ENCODE results near the gene NKAIN2. TPM values are rescaled to one million over a fixed set of nuclear protein-coding genes. Genes with fewer than 3 reads are reported as not detected.

The NKAIN2 gene
- total RNA-seq, 2 donors from 2014 or later, result not detected

- Mint-ChIP-seq H3K4me3 (no peak overlapping the region), H3K36me3 (no peaks in the 10 kb centered on the region), H3K27ac (no peak overlapping the region), H3K27me3 (no peaks in the 10 kb centered on the region), H3K9me3 (peaks cover 15% of the 10 kb centered on the region), H3K4me1 (ENCODE audit: low read depth in 2 of 2) (no peaks in the 10 kb centered on the region)
- DNase-seq (ENCODE audit: low spot score) (no peak), ATAC-seq (no peak)
Measured at GRCh38 chr6:123925350-123925749, 121.7 kb downstream of the NKAIN2 start.

GRCh38 chr6:123925842-123926399 is 122.3 kb downstream of the NKAIN2 start:
- no peaks in the 10 kb centered on the region for H3K27me3 Mint-ChIP-seq
- no peaks in the 10 kb centered on the region for H3K4me1 Mint-ChIP-seq (ENCODE audit: low read depth in 2 of 2)
- H3K36me3 Mint-ChIP-seq, result no peaks in the 10 kb centered on the region
- H3K9me3 Mint-ChIP-seq, result peaks cover 15% of the 10 kb centered on the region
- no peak for DNase-seq (ENCODE audit: low spot score)
- no peak for ATAC-seq
- no peak overlapping the region for H3K4me3 Mint-ChIP-seq
- no peak overlapping the region for H3K27ac Mint-ChIP-seq

GRCh38 chr6:123928529-123928928 is 124.9 kb downstream of the NKAIN2 start:
- H3K27ac Mint-ChIP-seq, result no peak overlapping the region
- H3K4me3 Mint-ChIP-seq, result no peak overlapping the region
- H3K9me3 Mint-ChIP-seq, result peaks cover 15% of the 10 kb centered on the region
- DNase-seq (ENCODE audit: low spot score) (no peak), ATAC-seq (no peak)
- H3K4me1 Mint-ChIP-seq (ENCODE audit: low read depth in 2 of 2), result no peaks in the 10 kb centered on the region
- no peaks in the 10 kb centered on the region for H3K36me3 Mint-ChIP-seq
- no peaks in the 10 kb centered on the region for H3K27me3 Mint-ChIP-seq

- no peaks in the 10 kb centered on the region for H3K36me3 Mint-ChIP-seq
- no peaks in the 10 kb centered on the region for H3K4me1 Mint-ChIP-seq (ENCODE audit: low read depth in 2 of 2)
- no peak overlapping the region for H3K27ac Mint-ChIP-seq
- peaks cover 11% of the 10 kb centered on the region for H3K9me3 Mint-ChIP-seq
- ATAC-seq (no peak), DNase-seq (ENCODE audit: low spot score) (no peak)
- H3K27me3 Mint-ChIP-seq, result no peaks in the 10 kb centered on the region
- H3K4me3 Mint-ChIP-seq, result no peak overlapping the region
Measured at GRCh38 chr6:123931928-123932327, 128.3 kb downstream of the NKAIN2 start.

GRCh38 chr6:123940551-123940950 is 136.9 kb downstream of the NKAIN2 start:
- no peak for DNase-seq (ENCODE audit: low spot score)
- H3K4me3 Mint-ChIP-seq, result no peak overlapping the region
- no peaks in the 10 kb centered on the region for H3K36me3 Mint-ChIP-seq
- H3K4me1 Mint-ChIP-seq (ENCODE audit: low read depth in 2 of 2), result no peaks in the 10 kb centered on the region
- H3K27me3 Mint-ChIP-seq, result no peaks in the 10 kb centered on the region
- no peak overlapping the region for H3K27ac Mint-ChIP-seq
- ATAC-seq, result no peak
- no peaks in the 10 kb centered on the region for H3K9me3 Mint-ChIP-seq

- Mint-ChIP-seq H3K27ac (no peak overlapping the region), H3K36me3 (no peaks in the 10 kb centered on the region), H3K9me3 (no peaks in the 10 kb centered on the region), H3K4me3 (no peak overlapping the region), H3K4me1 (ENCODE audit: low read depth in 2 of 2) (no peaks in the 10 kb centered on the region), H3K27me3 (no peaks in the 10 kb centered on the region)
- DNase-seq (ENCODE audit: low spot score) (no peak), ATAC-seq (no peak)
Measured at GRCh38 chr6:123941855-123942254, 138.2 kb downstream of the NKAIN2 start.

GRCh38 chr6:123945386-123945785 is 141.7 kb downstream of the NKAIN2 start:
- Mint-ChIP-seq H3K27me3 (no peaks in the 10 kb centered on the region), H3K4me1 (ENCODE audit: low read depth in 2 of 2) (no peaks in the 10 kb centered on the region), H3K36me3 (no peaks in the 10 kb centered on the region), H3K4me3 (no peak overlapping the region), H3K27ac (no peak overlapping the region), H3K9me3 (peaks cover 9% of the 10 kb centered on the region)
- ATAC-seq (no peak), DNase-seq (ENCODE audit: low spot score) (no peak)

- H3K4me3 Mint-ChIP-seq, result no peak overlapping the region
- H3K36me3 Mint-ChIP-seq, result peaks cover 7% of the 10 kb centered on the region
- no peaks in the 10 kb centered on the region for H3K4me1 Mint-ChIP-seq (ENCODE audit: low read depth in 2 of 2)
- DNase-seq (ENCODE audit: low spot score), result no peak
- no peak for ATAC-seq
- peaks cover 17% of the 10 kb centered on the region for H3K9me3 Mint-ChIP-seq
- no peaks in the 10 kb centered on the region for H3K27me3 Mint-ChIP-seq
- H3K27ac Mint-ChIP-seq, result no peak overlapping the region
Measured at GRCh38 chr6:123953920-123954319, 150.3 kb downstream of the NKAIN2 start.

GRCh38 chr6:123956492-123957139 is 153.0 kb downstream of the NKAIN2 start:
- Mint-ChIP-seq H3K27me3 (no peaks in the 10 kb centered on the region), H3K4me1 (ENCODE audit: low read depth in 2 of 2) (no peaks in the 10 kb centered on the region), H3K4me3 (no peak overlapping the region), H3K9me3 (peaks cover 12% of the 10 kb centered on the region), H3K27ac (no peak overlapping the region), H3K36me3 (peaks cover 7% of the 10 kb centered on the region)
- ATAC-seq (no peak), DNase-seq (ENCODE audit: low spot score) (no peak)

- Mint-ChIP-seq H3K27me3 (no peaks in the 10 kb centered on the region), H3K4me1 (ENCODE audit: low read depth in 2 of 2) (no peaks in the 10 kb centered on the region), H3K4me3 (no peak overlapping the region), H3K27ac (no peak overlapping the region), H3K36me3 (no peaks in the 10 kb centered on the region), H3K9me3 (peaks cover 6% of the 10 kb centered on the region)
- no peak for DNase-seq (ENCODE audit: low spot score)
- ATAC-seq, result no peak
Measured at GRCh38 chr6:123962508-123962907, 158.8 kb downstream of the NKAIN2 start.

- H3K4me1 Mint-ChIP-seq (ENCODE audit: low read depth in 2 of 2), result no peaks in the 10 kb centered on the region
- no peaks in the 10 kb centered on the region for H3K27me3 Mint-ChIP-seq
- H3K4me3 Mint-ChIP-seq, result no peak overlapping the region
- H3K36me3 Mint-ChIP-seq, result no peaks in the 10 kb centered on the region
- DNase-seq (ENCODE audit: low spot score), result no peak
- no peak overlapping the region for H3K27ac Mint-ChIP-seq
- ATAC-seq, result no peak
- H3K9me3 Mint-ChIP-seq, result peaks cover 2% of the 10 kb centered on the region
Measured at GRCh38 chr6:123965894-123966293, 162.2 kb downstream of the NKAIN2 start.

GRCh38 chr6:123966618-123967017 is 163.0 kb downstream of the NKAIN2 start:
- H3K4me1 Mint-ChIP-seq (ENCODE audit: low read depth in 2 of 2), result no peaks in the 10 kb centered on the region
- H3K27me3 Mint-ChIP-seq, result no peaks in the 10 kb centered on the region
- no peak overlapping the region for H3K4me3 Mint-ChIP-seq
- DNase-seq (ENCODE audit: low spot score) (no peak), ATAC-seq (no peak)
- H3K9me3 Mint-ChIP-seq, result peaks cover 2% of the 10 kb centered on the region
- no peak overlapping the region for H3K27ac Mint-ChIP-seq
- no peaks in the 10 kb centered on the region for H3K36me3 Mint-ChIP-seq

GRCh38 chr6:123967905-123968304 is 164.2 kb downstream of the NKAIN2 start:
- no peaks in the 10 kb centered on the region for H3K36me3 Mint-ChIP-seq
- H3K27me3 Mint-ChIP-seq, result no peaks in the 10 kb centered on the region
- no peak overlapping the region for H3K27ac Mint-ChIP-seq
- peaks cover under 1% of the 10 kb centered on the region for H3K9me3 Mint-ChIP-seq
- no peak for ATAC-seq
- H3K4me1 Mint-ChIP-seq (ENCODE audit: low read depth in 2 of 2), result no peaks in the 10 kb centered on the region
- H3K4me3 Mint-ChIP-seq, result no peak overlapping the region
- no peak for DNase-seq (ENCODE audit: low spot score)

- ATAC-seq, result no peak
- DNase-seq (ENCODE audit: low spot score), result no peak
- Mint-ChIP-seq H3K4me1 (ENCODE audit: low read depth in 2 of 2) (no peaks in the 10 kb centered on the region), H3K4me3 (no peak overlapping the region), H3K27me3 (no peaks in the 10 kb centered on the region), H3K27ac (no peak overlapping the region), H3K36me3 (no peaks in the 10 kb centered on the region), H3K9me3 (peaks cover 3% of the 10 kb centered on the region)
Measured at GRCh38 chr6:123972600-123973294, 169.1 kb downstream of the NKAIN2 start.
